Measurements from ENCODE around the gene CBLC.

DNA sequence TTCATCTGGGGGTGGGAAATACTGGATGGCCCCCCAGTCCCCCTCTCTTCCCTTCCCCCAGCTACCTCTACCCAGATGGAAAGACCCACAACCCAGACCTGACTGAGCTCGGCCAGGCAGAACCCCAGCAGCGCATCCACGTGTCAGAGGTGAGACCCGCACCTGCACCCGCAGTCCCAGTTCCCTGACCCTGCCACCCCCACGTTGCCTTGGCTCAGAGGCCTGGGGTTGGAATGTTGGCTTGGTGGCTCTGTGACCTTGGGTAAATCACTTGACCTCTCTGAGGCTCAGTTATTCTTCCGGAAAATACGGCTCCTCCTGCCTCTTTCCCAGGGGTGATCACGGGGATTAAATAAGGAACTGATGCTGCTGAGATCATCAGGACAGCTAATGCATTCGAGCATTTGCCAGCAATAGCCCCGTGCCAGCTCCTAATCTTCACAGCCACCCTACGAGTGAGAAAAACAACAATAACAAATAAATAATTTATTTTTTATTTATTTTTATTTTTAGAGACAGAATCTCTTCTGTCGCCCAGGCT lies 12.3 kb downstream of the CBLC start:
- TF ChIP-seq POLR2AphosphoS5 (IDR thresholded peaks at IDR 0.05; ENCODE audit: borderline replicate concordance, low read depth, low read length) (no peak), EZH2 (IDR thresholded peaks at IDR 0.05) (no peak), FOXP2 (optimal IDR thresholded peaks at IDR 0.05; ENCODE audit: control extremely low read depth, extremely low read length, insufficient read depth) (no peak)

Data from SK-N-MC (cell line).